ENCODE data around the gene KCNC1. TPM values are rescaled to one million over a fixed set of nuclear protein-coding genes. Genes with fewer than 3 reads are reported as not detected.

The KCNC1 gene
- polyA plus RNA-seq, 1 donor from 2014 or later = 8.9 TPM

- no peak overlapping the region for H3K4me2 ChIP-seq (ENCODE audit: low read length)
- no peak overlapping the region for H3K27ac ChIP-seq (ENCODE audit: low read length)
- no peaks in the 10 kb centered on the region for H3K79me2 ChIP-seq (replicated peaks; ENCODE audit: insufficient read depth, low read length)
- no peaks in the 10 kb centered on the region for H4K20me1 ChIP-seq (ENCODE audit: insufficient read depth)
- H3K9me2 ChIP-seq (ENCODE audit: insufficient read depth, low read length) = no peaks in the 10 kb centered on the region
- TF ChIP-seq EZH2 (IDR thresholded peaks at IDR 0.05; ENCODE audit: borderline replicate concordance, insufficient read depth, low read length, poor library complexity, severe bottlenecking) (no peak), SMC3 (conservative IDR thresholded peaks at IDR 0.05; ENCODE audit: poor library complexity) (no peak), TAF1 (IDR thresholded peaks at IDR 0.05; ENCODE audit: low read depth) (no peak), EP300 (conservative IDR thresholded peaks at IDR 0.05; ENCODE audit: poor library complexity, severe bottlenecking) (no peak), RAD21 (conservative IDR thresholded peaks at IDR 0.05) (no peak)
- TF ChIP-seq, protein P1, sequence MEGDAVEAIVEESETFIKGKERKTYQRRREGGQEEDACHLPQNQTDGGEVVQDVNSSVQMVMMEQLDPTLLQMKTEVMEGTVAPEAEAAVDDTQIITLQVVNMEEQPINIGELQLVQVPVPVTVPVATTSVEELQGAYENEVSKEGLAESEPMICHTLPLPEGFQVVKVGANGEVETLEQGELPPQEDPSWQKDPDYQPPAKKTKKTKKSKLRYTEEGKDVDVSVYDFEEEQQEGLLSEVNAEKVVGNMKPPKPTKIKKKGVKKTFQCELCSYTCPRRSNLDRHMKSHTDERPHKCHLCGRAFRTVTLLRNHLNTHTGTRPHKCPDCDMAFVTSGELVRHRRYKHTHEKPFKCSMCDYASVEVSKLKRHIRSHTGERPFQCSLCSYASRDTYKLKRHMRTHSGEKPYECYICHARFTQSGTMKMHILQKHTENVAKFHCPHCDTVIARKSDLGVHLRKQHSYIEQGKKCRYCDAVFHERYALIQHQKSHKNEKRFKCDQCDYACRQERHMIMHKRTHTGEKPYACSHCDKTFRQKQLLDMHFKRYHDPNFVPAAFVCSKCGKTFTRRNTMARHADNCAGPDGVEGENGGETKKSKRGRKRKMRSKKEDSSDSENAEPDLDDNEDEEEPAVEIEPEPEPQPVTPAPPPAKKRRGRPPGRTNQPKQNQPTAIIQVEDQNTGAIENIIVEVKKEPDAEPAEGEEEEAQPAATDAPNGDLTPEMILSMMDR (IDR thresholded peaks at IDR 0.05; ENCODE audit: poor library complexity, severe bottlenecking) = no peak
- H3K27me3 ChIP-seq (ENCODE audit: insufficient read depth, low read depth, low read length) = no peaks in the 10 kb centered on the region
- H3K9ac ChIP-seq (ENCODE audit: low read length) = no peak overlapping the region
- H3K36me3 ChIP-seq (ENCODE audit: insufficient read depth, low read length) = no peaks in the 10 kb centered on the region
- H3K9me3 ChIP-seq (ENCODE audit: low read length) = no peaks in the 10 kb centered on the region
- no peak overlapping the region for H3K4me3 ChIP-seq (ENCODE audit: low read length)
- no peaks in the 10 kb centered on the region for H3F3A ChIP-seq (ENCODE audit: insufficient read depth, low read length, poor library complexity, severe bottlenecking)
- no peak overlapping the region for H2AFZ ChIP-seq (ENCODE audit: low read depth, low read length)
Measured at GRCh38 chr11:17816232-17816931, 81.8 kb downstream of the KCNC1 start.

DNA sequence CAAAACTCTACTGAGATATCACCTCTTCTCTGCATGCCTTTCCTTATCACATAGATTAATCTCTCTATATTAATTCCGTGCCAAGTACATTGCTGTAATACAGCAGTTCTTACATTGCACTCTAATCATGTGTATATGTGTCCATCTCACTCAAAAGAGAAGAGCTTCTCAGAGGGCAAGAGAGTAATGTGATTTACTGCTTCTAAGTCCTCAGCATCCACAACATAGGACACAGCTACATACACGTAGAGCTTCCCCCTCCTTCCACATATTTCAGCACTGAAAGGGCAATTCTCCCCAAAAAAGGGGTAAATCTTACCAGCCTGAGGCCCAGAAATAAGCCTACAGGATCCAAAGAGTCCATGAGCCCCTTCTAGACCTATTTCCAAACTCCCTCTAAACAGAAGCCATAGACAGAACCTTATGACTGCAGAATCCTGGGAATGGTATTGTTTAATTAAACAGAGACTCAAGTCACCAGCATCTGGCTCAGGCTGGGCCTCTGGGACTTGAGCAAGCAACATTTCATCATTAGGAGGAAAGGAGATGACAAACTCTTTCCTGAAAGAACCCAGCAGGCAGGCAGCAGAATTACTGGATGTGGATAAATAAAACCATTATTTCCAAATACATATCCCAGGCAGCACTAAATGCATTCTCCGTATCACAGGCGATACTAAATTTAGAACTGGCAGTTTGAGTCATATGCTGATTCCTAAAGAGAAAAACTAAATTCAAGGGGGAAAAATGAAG is 87.2 kb downstream of the KCNC1 start:
- TF ChIP-seq MXI1 (conservative IDR thresholded peaks at IDR 0.05; ENCODE audit: poor library complexity, severe bottlenecking) (no peak), EZH2 (IDR thresholded peaks at IDR 0.05; ENCODE audit: borderline replicate concordance, insufficient read depth, low read length, poor library complexity, severe bottlenecking) (no peak), POLR2AphosphoS5 (IDR thresholded peaks at IDR 0.05) (no peak), RAD21 (conservative IDR thresholded peaks at IDR 0.05) (no peak), SMC3 (conservative IDR thresholded peaks at IDR 0.05; ENCODE audit: poor library complexity) (no peak), EP300 (conservative IDR thresholded peaks at IDR 0.05; ENCODE audit: poor library complexity, severe bottlenecking) (no peak), TAF1 (IDR thresholded peaks at IDR 0.05; ENCODE audit: low read depth) (no peak)
- TF ChIP-seq, protein P2, sequence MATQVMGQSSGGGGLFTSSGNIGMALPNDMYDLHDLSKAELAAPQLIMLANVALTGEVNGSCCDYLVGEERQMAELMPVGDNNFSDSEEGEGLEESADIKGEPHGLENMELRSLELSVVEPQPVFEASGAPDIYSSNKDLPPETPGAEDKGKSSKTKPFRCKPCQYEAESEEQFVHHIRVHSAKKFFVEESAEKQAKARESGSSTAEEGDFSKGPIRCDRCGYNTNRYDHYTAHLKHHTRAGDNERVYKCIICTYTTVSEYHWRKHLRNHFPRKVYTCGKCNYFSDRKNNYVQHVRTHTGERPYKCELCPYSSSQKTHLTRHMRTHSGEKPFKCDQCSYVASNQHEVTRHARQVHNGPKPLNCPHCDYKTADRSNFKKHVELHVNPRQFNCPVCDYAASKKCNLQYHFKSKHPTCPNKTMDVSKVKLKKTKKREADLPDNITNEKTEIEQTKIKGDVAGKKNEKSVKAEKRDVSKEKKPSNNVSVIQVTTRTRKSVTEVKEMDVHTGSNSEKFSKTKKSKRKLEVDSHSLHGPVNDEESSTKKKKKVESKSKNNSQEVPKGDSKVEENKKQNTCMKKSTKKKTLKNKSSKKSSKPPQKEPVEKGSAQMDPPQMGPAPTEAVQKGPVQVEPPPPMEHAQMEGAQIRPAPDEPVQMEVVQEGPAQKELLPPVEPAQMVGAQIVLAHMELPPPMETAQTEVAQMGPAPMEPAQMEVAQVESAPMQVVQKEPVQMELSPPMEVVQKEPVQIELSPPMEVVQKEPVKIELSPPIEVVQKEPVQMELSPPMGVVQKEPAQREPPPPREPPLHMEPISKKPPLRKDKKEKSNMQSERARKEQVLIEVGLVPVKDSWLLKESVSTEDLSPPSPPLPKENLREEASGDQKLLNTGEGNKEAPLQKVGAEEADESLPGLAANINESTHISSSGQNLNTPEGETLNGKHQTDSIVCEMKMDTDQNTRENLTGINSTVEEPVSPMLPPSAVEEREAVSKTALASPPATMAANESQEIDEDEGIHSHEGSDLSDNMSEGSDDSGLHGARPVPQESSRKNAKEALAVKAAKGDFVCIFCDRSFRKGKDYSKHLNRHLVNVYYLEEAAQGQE (IDR thresholded peaks at IDR 0.05; ENCODE audit: borderline replicate concordance) = no peak
- TF ChIP-seq, protein P1 (IDR thresholded peaks at IDR 0.05; ENCODE audit: poor library complexity, severe bottlenecking) = no peak
- H4K20me1 ChIP-seq (ENCODE audit: insufficient read depth) = no peaks in the 10 kb centered on the region
- no peaks in the 10 kb centered on the region for H3K79me2 ChIP-seq (replicated peaks; ENCODE audit: insufficient read depth, low read length)
- no peaks in the 10 kb centered on the region for H3F3A ChIP-seq (ENCODE audit: insufficient read depth, low read length, poor library complexity, severe bottlenecking)
- no peaks in the 10 kb centered on the region for H3K9me2 ChIP-seq (ENCODE audit: insufficient read depth, low read length)
- H3K4me2 ChIP-seq (ENCODE audit: low read length) = no peak overlapping the region
- H3K36me3 ChIP-seq (ENCODE audit: insufficient read depth, low read length) = no peaks in the 10 kb centered on the region
- H3K9ac ChIP-seq (ENCODE audit: low read length) = no peak overlapping the region
- H3K27ac ChIP-seq (ENCODE audit: low read length) = no peak overlapping the region
- H3K9me3 ChIP-seq (ENCODE audit: low read length) = no peaks in the 10 kb centered on the region
- no peaks in the 10 kb centered on the region for H3K27me3 ChIP-seq (ENCODE audit: insufficient read depth, low read depth, low read length)
- H2AFZ ChIP-seq (ENCODE audit: low read depth, low read length) = no peak overlapping the region
- no peak overlapping the region for H3K4me3 ChIP-seq (ENCODE audit: low read length)
